Gastrocnemius medialis (tissue), 4 donors: ENCODE data around the gene ZNF33B. TPM values are rescaled to one million over a fixed set of nuclear protein-coding genes. Genes with fewer than 3 reads are reported as not detected.
A peak's percentile ranks its signal among the peaks of the same experiment; 100 is the strongest.
"Not testable (repeated sequence)": the region's sequence is repeated elsewhere in the genome, so short reads cannot be mapped to it uniquely, and the experiment has no call there.

ENCODE experiments used
- ATAC-seq, 2 donors: fragments of 150-250 bp; one replicate each; pipeline ENCODE4 v1.9.1; 2016
- DNase-seq, 2 donors: peaks; one replicate each; pipeline ENCODE4 v3.0.0-alpha.2; 2019
- H3K27ac ChIP-seq, 4 donors: fragments of 200-600 bp; sonication (generic); 1 replicate in 1 of 4; 2 replicates in 3 of 4; pipeline ENCODE4 v1.5.1; 2016 to 2018; ENCODE audit warnings: mild to moderate bottlenecking in 2 of 4, moderate library complexity in 1 of 4
- H3K27me3 ChIP-seq, 3 donors: fragments of 200-600 bp; sonication (generic) in 2 of 3; 1 replicate in 1 of 3; 2 replicates in 2 of 3; pipeline versions ENCODE4 v1.5.1 to v1.6.0; 2016 to 2019; ENCODE audit warnings: mild to moderate bottlenecking in 1 of 3, moderate library complexity in 1 of 3
- H3K36me3 ChIP-seq, 2 donors: fragments of 200-600 bp; sonication (generic) in 1 of 2; one replicate each; pipeline ENCODE4 v1.5.1; 2017 to 2018
- H3K4me1 ChIP-seq, 2 donors: fragments of 200-600 bp; sonication (generic) in 1 of 2; one replicate each; pipeline ENCODE4 v1.5.1; 2016 to 2017; ENCODE audit warnings: mild to moderate bottlenecking in 2 of 2
- H3K4me3 ChIP-seq, 4 donors: fragments of 200-600 bp; sonication (generic) in 3 of 4; 1 replicate in 1 of 4; 2 replicates in 3 of 4; pipeline ENCODE4 v1.5.1; 2016 to 2019; ENCODE audit warnings: mild to moderate bottlenecking in 2 of 4
- H3K9me3 ChIP-seq, 3 donors: fragments of 200-600 bp; sonication (generic) in 2 of 3; 1 replicate in 1 of 3; 2 replicates in 2 of 3; pipeline ENCODE4 v1.5.1; 2016 to 2019
- CTCF ChIP-seq, 5 experiments: fragments of 450-650 bp in 3 of 5; fragments of 200-600 bp in 2 of 5; sonication (generic) in 2 of 5; IDR thresholded peaks in 4 of 5; conservative IDR thresholded peaks in 1 of 5; 1 replicate in 4 of 5; 2 replicates in 1 of 5; pipeline ENCODE4 v1.5.1; 2016 to 2019; ENCODE audit warnings: antibody characterized with exemption in 5 of 5, mild to moderate bottlenecking in 3 of 5, moderate library complexity in 3 of 5
- POLR2A ChIP-seq, 2 donors: fragments of 450-650 bp; IDR thresholded peaks; one replicate each; pipeline ENCODE4 v1.6.1; 2017; ENCODE audit warnings: antibody characterized with exemption in 2 of 2, mild to moderate bottlenecking in 2 of 2, moderate library complexity in 2 of 2
- in situ Hi-C, 4 donors: fragments of 200-750 bp; cut with MboI; loops; one replicate each; pipeline versions ENCODE4 v1.15.0 to v1.8.0; 2017; ENCODE audit warnings: low sequenced_read_pairs in 4 of 4
- intact Hi-C: fragments of 100-400 bp; cut with DNase I; formaldehyde crosslinking; loops from one replicate; pipeline ENCODE4 v1.15.1; 2023; ENCODE audit warnings: low total_unique reads
- total RNA-seq, 4 donors: library from RNA; depleted of rRNA; stranded (reverse); fragments of >200 nt; gene quantifications; one replicate each; pipeline versions ENCODE4 v1.1.0 to v1.2.3, GENCODE V29; 2016

Gene ZNF33B
- total RNA-seq, 4 donors from 2014 or later = 2.7 to 5.8 (median 3.7) TPM

- intact Hi-C loops = no loop called here
- in situ Hi-C loops = no loop called here
- H3K4me1 ChIP-seq = no peaks in the 10 kb centered on the region
- no peaks in the 10 kb centered on the region for H3K9me3 ChIP-seq
- TF ChIP-seq CTCF (IDR thresholded peaks at IDR 0.05 in 4 of 5, conservative IDR thresholded peaks at IDR 0.05 in 1 of 5) (no peak), POLR2A (IDR thresholded peaks at IDR 0.05) (no peak)
- H3K4me3 ChIP-seq = no peak overlapping the region
- H3K36me3 ChIP-seq = no peaks in the 10 kb centered on the region
- ATAC-seq (no peak), DNase-seq (no peak)
- H3K27ac ChIP-seq = no peak overlapping the region
- H3K27me3 ChIP-seq = no peaks in the 10 kb centered on the region
Observed at GRCh38 chr10:42578019-42578418, 60.4 kb downstream of the ZNF33B start.

- H3K4me3 ChIP-seq = no peak overlapping the region
- H3K36me3 ChIP-seq = no peaks in the 10 kb centered on the region
- H3K27me3 ChIP-seq = no peaks in the 10 kb centered on the region
- no peak for DNase-seq
- H3K4me1 ChIP-seq = no peaks in the 10 kb centered on the region
- ATAC-seq = no peak
- no peak overlapping the region for H3K27ac ChIP-seq
- TF ChIP-seq CTCF (IDR thresholded peaks at IDR 0.05 in 4 of 5, conservative IDR thresholded peaks at IDR 0.05 in 1 of 5) (no peak), POLR2A (IDR thresholded peaks at IDR 0.05) (no peak)
- no peaks in the 10 kb centered on the region for H3K9me3 ChIP-seq
- in situ Hi-C loops = no loop called here
- intact Hi-C loops = no loop called here
Observed at GRCh38 chr10:42576338-42576737, 62.0 kb downstream of the ZNF33B start.

- no peak overlapping the region for H3K27ac ChIP-seq
- intact Hi-C loops (no loop called here), in situ Hi-C loops (no loop called here)
- no peaks in the 10 kb centered on the region for H3K27me3 ChIP-seq
- H3K36me3 ChIP-seq = no peaks in the 10 kb centered on the region
- no peak for ATAC-seq
- no peak for DNase-seq
- no peaks in the 10 kb centered on the region for H3K9me3 ChIP-seq
- no peaks in the 10 kb centered on the region for H3K4me1 ChIP-seq
- no peak overlapping the region for H3K4me3 ChIP-seq
- TF ChIP-seq CTCF (IDR thresholded peaks at IDR 0.05 in 4 of 5, conservative IDR thresholded peaks at IDR 0.05 in 1 of 5) = no peak
Observed at GRCh38 chr10:42574336-42574735, 64.0 kb downstream of the ZNF33B start.

GRCh38 chr10:42556931-42557330, 81.4 kb downstream of the ZNF33B start:
- DNase-seq (no peak), ATAC-seq (no peak)
- Histone ChIP-seq H3K27ac (no peak overlapping the region), H3K4me1 (peaks cover 2 to 6% of the 10 kb centered on the region in 2 donors), H3K4me3 (no peak overlapping the region), H3K9me3 (no peaks in the 10 kb centered on the region), H3K27me3 (no peaks in the 10 kb centered on the region), H3K36me3 (no peaks in the 10 kb centered on the region)
- intact Hi-C loops (no loop called here), in situ Hi-C loops (loop anchor here in 2 of 4 donors (10.0 kb wide), 1 partner anchor 228 kb away; the partner anchor contains the start of gene BMS1 (in 2 of the 2))
- TF ChIP-seq CTCF (IDR thresholded peaks at IDR 0.05 in 4 of 5, conservative IDR thresholded peaks at IDR 0.05 in 1 of 5) (no peak), POLR2A (IDR thresholded peaks at IDR 0.05) (no peak)

GRCh38 chr10:42553576-42553975, 84.8 kb downstream of the ZNF33B start:
- in situ Hi-C loops (loop anchor here in 2 of 4 donors (10.0 kb wide), 1 partner anchor 231 kb away; the partner anchor contains the start of gene BMS1 (in 2 of the 2)), intact Hi-C loops (loop anchor here (1.0 to 5.0 kb wide), 2 partner anchors 85 to 229 kb away; partner anchors contain the start of genes BMS1 and ZNF33B)
- H3K36me3 ChIP-seq, H3K9me3 ChIP-seq, H3K27me3 ChIP-seq, DNase-seq, ATAC-seq: not testable (repeated sequence)
- Histone ChIP-seq H3K4me1 (peaks cover 10 to 11% of the 10 kb centered on the region in 2 donors), H3K27ac (peak overlapping the region; percentile 48 to 81 (median 75)), H3K4me3 (peak overlapping the region; percentile 68 to 92 (median 80))
